Stromal cell of bone marrow (primary cell): ENCODE results near the gene SYNE1.
A peak's percentile ranks its signal among the peaks of the same experiment; 100 is the strongest.
"Not testable (repeated sequence)": the region's sequence is repeated elsewhere in the genome, so short reads cannot be mapped to it uniquely, and the experiment has no call there.

ENCODE experiments used
- DNase-seq: peaks from one replicate; pipeline ENCODE4 v3.0.0-alpha.2; 2012; ENCODE audit warnings: low read depth

SYNE1 gene

DNA sequence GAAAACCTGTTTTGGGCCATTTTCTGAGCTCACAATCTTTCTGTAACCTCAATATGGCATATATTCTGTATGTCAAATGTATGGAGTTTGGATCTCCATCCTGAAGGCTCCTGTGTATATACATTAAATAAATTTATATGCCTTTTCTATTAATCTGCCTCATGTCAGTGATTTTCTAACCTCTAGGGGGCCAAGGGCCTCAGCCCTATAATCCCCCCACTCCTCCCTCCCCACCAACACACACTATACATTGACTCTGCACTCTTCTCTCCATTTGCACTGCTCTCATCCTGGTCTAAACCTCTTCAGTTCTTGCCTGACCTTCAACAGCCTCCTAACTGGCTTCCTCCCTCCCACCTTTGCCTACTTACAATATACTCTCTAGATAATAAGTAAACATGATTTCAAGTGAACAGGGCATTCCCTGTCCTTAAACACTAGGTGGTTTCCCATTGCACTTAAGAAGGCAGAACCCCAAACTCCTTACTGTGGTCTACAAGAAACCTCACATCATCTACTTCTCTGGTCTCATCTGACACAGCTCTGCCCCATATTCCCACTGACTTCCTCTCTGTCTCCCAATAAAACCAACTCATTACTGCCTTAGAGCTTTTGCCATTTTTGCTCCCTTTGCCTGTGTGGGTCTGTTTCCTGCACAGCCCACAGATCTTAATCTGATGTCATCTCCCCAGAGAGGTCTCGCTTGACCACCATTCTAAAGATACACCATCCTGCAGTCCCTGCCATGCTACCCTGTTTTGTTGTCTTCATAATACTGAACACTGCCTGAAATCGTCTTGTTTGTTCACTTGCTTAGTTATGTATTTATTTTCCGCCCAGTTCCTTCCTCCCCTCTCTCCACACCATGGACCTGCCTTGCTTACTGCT is 213.7 kb downstream of the SYNE1 start:
- DNase-seq = no peak

DNA sequence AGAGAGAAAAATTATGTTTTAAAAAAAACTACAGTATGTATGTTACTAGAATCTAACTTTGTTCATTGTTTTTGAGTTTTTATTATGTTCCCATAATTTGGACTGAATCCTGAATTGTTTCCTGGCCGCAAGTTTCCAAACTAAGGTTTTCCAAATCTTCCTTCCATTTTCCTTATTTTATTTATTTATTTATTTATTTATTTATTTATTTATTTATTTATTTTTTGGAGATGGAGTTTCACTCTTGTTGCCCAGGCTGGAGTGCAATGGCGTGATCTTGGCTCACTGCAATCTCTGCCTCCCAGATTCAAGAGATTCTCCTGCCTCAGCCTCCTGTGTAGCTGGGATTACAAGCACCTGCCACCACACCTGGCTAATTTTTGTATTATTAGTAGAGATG is 215.7 kb downstream of the SYNE1 start:
- DNase-seq = not testable (repeated sequence)

DNA sequence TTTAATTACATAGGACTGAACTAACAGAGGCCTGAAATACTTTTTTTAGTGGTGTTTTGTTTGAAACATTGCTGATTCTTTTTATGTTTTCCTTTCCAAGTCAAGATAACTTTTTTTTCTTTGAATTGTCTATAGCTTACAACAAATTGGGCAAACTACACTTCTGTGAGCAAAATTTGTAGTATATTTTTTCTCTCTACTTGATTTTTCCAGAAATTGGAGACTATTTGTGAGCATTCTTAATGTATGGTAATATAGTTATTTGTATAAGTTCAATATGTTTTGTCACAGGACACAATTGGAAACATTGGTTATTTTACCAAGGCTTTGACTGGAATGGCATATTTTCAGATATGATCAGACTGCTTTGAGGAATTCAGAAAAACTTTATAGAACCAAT is 216.5 kb downstream of the SYNE1 start:
- DNase-seq = no peak

DNA sequence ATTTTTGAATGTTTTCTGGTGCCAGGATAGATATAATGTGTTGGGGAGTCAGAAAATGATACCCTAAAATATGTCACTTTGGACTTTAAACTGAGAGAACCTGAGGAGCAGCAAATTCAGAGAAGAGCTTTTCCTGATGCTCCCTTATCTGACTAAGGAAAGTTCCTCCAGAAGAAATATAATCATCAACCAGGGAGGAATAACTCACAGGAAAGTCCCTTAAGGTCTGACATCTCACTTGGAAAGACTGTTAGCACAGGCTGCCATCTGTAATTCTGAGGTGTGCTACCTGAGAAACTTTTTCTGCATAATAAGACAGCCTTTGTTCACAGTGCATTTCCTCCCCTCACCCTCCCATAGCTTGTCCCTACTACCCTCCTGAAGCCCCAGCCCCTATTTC is 218.6 kb downstream of the SYNE1 start:
- no peak for DNase-seq

DNA sequence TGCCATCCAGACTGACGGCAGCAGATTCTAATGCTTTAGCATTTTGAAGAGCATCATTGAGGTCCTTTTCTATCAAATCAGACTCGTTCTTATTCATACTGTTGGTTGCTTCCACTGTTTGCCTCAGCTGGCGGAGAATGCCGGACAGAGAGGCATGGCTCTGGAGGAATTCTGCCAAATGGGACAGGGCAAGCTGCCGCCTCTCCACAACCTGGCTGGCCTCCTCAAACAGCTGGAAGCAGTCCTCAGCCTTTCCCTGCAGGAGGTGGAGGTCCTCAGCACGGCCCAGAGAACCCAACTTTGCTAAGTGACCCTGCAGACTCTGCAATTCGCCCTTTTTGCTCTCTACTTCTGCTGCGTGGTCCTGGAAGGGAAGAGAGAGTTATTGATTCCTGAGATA is 220.5 kb downstream of the SYNE1 start:
- no peak for DNase-seq

DNA sequence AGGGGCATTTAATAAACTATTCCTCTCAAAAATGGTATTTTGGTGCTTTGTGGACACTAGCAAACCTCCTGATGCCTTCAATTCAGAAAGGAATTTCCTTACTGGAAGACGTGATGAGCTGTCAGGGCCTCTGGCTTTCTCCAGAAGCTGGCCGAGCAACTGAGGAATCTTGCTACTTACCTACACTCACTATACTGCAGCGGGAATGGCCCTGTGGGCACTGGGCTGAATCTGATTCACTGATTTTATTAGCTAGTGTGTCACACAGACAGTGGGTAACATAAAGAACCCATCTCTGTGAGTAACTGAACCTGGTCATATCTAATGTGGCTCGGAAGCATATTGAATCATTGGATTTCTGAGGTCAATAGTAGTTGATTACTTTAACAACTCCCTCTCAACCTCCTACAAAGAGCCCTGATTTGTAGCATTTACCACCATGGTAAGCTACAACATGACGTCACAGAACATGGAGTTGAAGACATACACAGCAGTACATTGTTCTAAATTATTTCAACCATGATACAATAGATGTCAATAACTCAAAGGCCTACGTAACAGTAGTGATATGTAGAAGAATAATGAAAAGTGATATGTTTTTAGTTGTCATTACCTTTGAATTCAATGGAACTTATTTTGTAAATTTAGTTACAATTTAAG is 232.1 kb downstream of the SYNE1 start:
- DNase-seq = no peak

DNA sequence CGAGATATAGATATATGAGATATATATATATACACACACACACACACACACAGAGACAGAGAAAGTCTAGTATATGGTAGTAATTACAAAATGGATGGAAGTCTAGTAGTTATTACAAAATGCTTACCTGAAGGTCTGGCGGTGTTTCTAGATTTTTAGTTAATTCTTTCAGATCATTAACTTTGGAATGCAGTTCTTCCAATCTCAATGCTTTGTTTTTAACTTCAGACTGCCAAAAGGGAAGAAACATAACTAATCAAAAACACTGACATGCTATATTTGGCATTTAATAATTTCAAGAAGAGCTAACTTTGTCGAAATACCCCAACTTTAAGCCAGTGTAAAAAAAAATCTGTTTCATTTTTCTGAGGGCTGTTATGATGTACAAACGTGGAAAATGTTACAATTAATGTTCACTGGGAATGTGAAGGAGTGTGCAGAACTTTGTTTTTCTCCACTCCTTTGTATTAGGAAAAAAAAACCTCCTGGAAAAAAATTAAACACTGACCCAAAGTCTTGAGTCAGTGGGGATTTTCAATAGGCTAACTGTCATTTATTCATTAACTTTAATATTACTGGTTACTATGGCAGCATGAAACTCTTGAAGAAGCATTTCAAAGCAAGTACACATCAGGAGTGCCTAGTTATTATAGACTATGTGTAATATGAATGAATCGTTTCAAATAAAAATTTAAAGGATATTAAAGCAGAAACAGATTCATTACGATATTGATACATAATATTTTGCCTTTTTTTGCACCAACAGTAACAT is 232.9 kb downstream of the SYNE1 start:
- DNase-seq = no peak

DNA sequence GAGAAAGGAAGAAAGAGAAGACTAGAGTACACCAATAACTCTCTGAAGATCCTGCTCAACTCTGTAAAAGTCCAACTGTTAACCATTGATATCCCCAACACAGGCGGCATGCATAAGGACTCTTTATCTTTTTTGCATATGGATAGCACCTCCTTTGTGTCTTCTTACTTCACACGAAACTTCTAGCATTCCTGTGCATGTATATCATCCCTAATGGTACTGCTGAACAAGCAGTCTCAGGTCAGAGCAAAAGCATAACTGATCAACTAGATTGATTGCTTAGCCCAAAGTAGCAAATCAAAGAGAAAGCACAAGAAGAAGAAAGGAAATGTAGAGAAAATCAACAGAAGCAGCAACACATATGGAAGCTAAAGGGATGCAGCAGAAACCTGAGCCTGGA is 234.4 kb downstream of the SYNE1 start:
- no peak for DNase-seq

DNA sequence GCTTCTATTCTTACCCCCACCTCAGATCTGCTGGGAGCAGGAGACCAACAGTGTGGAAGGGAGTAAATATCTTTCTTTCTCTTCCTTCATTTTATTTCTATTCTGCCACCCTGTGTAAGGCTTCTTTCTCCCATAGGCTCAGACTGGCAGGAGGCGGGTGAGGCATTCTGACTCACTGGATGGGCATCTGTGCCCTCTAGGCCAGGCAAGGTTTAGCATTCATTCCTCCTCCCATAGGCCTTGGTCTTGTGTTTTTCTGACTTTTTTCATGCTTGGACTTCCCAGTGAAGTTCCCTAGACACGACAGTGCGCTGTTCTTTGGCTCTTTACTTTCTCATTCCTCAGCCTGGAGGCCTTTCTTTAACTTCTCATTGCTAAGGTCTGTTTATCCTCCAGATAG is 235.2 kb downstream of the SYNE1 start:
- no peak for DNase-seq

DNA sequence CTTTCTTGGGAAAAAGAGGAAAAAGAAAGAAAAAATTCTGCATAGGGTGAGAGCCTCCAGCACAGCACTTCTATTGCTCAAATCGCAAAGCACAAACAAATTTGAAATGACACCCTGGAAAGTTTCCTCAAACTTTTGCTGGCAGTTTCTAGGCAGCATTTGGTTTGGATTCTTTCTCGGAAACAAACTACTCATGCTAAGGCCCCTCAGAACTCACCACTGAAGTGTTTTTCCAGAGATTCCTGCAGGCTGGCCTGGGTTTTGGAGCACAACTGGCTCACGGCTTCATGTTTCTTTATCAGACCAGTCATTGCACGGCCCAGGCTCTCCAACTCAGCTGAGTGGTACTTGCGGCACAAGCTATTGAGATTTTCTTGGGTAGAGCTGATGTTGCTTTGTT is 237.8 kb downstream of the SYNE1 start:
- peak; percentile 81 for DNase-seq

DNA sequence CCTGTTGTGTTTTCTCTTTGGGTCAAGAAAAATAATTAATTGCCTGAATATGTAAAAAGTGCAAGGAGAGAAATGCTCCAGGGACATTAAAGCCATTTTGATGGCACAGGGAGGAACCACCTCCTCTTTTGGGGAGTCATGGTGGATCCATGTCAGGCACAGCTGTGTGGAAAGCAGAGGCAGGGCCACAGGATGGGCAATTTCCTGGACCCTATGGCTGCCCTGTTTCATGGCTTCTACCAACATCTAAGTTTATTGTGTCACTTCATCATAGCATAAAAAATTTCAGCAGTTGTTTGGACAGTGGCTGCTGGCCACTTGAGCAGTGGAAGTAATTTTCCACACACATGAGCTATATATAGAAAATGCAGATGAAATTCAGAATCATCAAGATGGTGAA is 238.2 kb downstream of the SYNE1 start:
- DNase-seq = no peak

DNA sequence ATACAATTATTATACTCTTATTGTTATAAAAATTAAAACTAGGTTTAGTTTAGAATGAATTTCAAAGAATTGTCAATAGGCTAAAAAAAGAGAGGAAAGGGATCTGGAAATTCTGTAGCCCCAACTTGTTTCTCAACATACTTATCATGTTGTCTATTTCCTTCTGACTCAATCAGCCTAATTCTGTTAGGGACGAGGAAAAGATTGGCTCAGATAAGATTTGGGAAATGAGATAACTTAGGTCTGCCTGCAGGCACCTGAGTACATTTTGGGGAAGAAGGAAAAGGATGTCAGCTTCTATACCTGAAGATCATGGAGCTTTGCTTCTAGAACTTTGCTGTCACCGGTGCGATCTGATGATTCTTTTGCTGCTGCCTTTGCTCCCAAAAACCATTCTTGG is 238.8 kb downstream of the SYNE1 start:
- DNase-seq = no peak

DNA sequence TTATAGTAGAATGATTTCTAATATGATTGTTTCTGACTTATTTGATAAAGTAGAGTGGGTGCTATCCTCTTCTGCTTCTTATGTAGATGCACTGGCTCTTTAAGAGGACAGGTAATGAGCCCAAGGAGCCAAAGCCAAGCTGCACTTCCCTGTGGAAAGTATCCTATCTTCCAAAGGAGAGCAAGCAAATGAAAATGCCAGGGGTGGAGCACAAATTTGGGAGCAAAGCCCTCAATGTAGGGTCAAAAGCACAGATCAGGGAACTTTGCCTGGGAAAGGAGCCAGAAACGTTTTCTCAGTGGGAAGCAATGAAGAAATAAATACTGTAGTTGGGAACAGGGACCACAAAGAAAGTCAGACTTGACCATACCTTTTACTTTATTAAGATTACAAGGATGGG is 242.9 kb downstream of the SYNE1 start:
- no peak for DNase-seq

DNA sequence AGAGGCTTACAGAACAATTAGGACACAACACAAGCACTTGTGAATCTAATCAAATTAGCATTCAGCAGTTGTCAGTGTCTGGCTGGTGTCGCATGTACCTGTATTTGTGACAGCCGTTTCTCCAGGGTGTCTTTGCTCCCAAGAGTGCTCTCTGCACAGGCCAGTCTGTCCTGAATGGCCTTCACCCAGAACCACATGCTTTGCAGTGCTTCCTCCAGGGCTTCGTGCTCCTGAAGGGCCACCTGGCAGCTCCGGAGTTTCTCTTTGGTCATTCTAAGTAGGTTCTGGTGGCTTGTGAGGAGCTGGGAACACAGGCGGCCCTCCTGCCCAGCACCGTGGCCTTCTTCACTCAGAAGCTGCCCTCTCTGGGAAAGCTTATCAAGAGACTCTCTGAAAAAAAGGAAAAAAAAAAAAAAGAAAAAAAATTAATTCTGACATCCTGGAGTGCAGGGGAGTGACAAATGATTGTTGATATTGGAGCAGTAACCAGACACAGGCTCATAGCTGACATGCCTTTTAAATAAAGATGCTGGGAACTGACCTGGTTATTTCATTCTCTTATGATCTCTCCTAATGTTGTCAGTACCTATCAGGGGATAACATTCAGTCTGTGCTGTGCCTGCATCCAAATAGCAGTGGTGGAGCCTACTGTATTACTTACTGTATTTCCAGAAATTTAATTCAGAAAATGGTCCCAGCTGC is 245.8 kb downstream of the SYNE1 start:
- DNase-seq = no peak

DNA sequence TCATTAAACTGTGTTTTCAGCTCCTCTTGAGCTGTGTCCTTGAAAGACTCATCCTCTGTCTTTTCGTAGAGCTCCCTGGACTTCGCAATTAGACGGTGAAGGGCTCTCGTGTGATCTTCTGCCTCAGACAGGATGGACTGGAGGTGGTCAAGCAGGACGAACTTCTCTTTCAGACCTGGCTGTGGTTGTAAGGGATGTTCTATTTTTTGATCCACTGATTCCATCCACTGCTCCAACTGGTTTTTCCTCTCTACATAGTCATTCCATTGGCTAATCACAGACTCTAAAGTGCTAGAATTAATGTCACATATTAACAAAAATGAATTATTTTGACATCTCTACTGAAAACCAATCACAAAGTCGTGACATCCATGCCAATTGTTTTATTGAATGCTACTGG is 250.1 kb downstream of the SYNE1 start:
- no peak for DNase-seq

DNA sequence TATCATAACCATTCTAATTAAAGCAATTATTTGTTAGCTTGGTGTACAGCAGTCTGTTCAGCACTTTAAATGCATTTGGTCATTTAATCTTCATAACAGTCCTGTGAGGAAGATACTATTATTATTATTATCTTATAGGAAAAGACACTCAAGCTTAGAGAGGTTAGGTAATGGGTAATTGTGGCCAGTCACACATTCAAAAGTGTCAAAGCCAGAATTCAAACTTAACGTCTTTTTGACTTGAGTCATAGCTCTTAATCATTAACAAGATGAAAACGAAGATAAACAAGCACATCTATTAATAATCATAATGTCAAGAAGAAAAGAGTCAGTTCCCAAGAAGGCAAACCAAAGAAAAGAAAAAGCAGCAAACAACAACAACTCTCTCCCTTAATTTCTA is 251.0 kb downstream of the SYNE1 start:
- no peak for DNase-seq

DNA sequence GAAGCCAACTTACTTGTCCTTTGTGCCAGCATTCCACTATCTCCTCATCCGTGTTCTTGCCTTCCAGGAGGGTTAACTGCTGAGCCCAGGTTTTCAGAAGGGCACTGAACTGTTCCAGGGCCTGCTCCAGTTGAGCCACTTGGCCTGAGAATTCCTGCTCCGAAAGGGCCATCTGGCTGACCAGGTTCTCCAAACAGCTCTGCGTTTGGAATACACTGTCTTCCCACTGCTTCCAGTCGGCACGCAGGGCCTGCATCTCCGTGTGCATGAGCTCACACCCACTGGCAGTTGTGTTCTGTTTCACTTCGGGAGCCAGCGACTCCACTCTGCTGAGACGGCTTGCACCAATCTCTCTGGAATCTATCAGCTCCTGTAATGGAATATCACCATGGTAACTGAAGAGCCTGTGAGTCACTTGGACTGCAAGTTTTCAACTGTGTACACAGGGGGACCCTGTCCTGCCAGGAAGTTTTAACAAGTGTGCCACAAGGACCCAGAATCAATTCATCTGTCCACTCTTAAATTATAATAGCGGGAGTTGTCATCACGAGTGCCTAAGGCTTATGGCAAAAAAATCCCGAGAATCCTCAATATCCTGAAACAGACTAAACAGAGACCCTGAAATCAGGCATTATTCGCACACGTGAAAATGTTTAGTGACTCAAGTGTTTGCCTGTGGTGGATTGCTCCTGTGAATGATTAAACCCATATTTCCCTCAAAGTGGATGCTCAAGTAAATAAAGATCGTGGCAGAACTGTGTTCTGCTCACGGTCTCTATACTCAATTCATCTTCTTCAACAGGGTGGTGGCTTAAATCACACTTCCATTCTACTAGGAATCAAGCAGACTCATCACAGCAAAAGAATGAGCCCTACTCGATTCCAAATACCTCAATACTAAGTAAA is 255.9 kb downstream of the SYNE1 start:
- DNase-seq = peak; percentile 97

DNA sequence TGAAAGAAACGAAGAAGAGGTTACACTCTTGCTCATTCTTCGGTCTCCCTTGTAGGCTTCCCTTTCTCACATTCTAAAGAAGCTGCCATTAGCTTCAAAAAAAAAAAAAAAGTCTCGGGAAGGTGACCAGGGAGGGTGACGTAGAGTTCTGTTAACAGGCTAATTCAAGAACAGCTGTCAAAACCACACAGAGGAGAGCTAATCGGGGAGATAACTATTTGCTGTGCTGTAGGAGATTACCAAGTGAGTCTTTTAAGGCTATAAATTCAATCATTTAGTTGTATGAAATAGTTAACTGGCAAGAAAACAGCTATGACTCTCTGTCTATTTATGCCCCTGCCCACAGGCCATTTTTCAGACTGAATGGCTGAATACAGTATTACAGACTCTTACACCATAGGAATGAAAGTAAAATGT is 256.8 kb downstream of the SYNE1 start:
- peak; percentile 72 for DNase-seq

DNA sequence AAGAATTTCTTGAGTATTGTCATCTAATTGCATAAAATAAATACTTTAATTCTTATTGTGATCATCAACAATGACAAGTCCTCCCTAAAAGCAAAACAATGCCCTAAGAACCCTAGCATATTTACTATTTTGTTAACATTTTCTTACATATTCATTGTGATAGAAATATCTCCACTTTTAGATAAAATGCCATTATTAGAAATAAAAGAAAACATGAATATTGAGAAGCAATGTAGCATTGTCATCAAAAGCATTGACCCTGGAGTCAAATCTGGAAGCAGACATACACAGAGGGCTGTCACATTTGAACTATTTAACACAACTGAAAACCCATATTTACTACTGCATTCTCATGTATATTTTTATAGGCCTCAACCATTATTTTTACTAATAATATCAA is 257.7 kb downstream of the SYNE1 start:
- no peak for DNase-seq

DNA sequence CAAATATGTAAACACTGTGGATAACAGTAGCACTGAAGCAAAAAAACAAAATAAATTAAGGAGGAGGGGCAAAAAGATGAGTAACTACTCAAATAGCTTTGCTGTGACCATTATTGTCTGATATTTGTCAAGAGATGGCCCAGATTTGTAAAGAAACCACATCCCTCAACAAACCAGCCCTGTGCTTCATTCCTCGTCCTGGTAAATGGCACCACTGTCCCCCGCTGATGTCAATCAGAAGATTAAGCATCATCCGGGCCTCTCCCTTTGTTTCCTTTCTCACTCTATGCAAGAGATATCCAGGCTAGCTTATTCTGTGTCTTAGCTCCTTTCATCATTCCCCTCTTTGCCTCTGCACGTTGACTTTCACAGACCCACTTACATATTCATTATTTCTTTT is 259.0 kb downstream of the SYNE1 start:
- DNase-seq = no peak

DNA sequence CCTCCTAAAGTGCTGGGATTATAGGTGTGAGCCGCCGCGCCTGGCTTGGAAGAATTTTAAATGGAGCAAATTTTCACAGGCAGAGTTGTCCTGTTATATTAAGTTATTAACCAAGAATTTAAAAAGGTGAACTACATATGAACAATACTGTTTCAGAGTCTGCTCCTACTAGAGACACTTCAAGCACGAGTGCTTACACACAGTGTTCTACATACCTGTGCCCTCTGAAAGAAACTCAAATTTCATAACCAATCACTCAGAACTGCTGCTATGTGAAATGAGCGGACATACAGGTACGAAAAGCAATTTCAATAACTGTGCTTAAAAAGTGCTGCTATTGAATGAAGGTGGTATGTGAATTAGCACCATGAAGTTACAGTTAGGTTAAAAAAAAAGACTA is 262.0 kb downstream of the SYNE1 start:
- no peak for DNase-seq
